Measurements from ENCODE around the gene GPR45.

The GPR45 gene

DNA sequence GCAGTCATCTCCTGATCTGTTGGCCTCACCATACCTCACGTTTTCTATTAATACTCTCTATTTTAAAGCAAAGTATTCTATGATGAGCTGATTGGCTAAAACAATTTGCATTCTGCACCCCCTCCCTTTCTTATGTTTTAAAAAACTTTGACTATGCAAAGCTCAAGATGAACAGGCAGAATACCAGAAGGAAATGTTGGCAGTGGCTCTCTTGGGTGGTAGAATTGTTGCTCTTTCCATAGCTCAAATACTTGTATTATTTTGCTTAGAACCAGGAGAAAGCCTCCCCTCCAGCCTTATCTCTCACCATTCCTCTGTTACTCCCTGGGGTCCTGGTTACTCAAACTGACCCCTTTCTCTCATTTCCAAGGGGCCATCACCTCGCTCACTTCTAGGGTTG is 14.4 kb downstream of the GPR45 start:
- no peak for DNase-seq

DNA sequence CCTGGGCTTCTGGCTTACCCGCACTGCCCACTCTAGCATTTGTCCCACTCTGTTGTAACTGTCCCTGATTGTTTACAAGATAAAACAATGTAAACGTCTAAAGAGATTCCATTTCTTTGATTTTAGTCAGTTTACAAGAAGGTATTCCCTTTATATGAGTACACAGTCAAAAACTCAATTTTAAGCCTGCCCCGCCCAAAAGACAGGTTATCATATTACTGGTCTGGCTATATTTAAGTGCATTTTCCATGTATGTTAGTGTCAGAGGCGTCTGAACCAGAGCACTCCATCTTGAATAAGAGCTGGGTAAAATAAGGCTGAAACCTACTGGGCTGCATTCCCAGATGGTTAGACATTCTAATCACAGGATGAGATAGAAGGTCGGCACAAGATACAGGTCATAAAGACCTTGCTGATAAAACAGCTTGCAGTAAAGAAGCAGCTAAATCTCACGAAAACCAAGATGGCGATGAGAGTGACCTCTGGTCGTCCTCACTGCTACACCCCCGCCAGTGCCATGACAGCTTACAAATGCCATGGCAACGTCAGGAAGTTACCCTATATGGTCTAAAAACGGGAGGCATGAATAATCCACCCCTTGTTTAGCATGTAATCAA is 15.0 kb downstream of the GPR45 start:
- no peak for DNase-seq

DNA sequence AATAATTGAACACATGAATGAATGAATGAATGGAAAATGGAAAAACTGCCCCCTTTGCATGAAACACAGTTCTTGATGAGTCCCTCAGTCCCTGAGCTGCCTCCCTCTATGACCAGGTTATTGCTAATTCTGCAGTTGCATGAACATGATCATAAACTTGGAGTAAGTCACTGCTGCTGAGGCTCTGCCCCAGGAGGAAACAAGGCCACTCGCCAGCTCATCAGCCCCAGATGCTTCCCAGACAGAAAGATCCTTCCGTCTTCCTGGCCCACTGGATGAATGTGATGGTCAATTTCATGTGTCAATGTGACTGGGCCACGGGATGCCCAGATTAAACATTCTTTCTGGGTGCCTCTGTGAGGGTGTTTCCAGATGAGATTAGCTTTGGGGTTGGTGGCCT is 16.4 kb downstream of the GPR45 start:
- DNase-seq: no peak

DNA sequence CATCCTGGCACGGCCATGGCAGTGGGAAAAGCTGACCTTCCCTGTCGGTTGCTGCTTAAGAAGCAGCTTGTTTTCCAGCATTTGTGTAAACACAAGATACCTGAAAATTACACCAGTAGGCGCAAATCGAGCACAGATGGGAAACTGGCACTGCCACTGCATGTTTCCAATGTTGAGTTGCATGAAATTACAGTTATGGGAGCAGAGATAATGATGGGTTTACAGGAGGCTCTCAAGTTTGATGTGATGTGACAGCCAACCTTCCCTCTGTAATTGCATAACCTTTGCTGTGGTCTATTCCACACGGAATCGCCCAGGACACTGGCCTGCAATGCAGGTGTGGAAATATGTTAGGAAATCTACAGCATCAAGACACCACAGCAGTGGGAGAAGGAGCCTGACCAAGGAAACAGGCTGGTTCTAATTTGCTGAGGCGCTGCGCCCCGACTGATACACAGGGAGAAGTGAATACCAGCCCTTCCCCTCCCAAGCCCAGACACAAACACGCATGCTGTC is 17.4 kb downstream of the GPR45 start:
- no peak for DNase-seq

DNA sequence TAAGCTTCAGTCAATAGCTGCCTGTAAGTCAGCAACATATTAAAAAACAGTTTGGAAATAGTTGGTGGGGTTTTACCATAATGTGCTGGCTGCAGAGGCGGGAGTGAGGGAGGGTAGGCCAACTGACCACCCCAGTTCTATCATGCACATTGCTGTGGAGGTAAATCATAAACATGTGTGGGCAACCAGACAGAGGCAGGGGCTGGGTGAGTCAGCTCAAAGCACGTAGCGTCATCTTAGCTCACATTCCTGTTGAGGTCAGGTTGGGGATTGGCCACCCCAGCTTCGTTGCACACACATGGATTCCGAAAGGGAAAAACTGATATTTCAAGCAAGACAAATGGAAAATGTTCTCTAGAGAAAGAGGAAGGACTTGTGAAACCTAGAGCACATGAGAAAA is 19.5 kb downstream of the GPR45 start:
- no peak for DNase-seq

DNA sequence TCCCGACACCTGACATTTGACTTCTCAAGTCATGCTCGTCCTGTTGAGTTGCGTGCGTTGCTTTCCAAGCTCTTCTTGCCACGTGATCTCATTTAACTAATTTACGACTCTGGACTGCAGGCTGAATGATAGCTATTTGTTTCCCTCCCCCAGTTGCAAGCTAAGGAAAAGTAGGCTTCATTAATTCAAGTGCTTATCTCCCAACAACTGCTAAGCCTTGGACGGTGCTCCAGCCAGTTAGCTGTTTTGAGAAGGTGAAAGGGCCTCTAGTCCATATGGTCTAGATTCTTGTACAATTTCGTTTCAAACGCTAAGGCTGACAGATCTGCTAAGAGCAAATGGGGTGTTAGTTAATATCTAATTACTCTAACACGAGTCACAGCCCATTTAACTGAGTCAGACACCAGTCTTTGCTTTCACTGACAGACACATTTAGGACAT is 21.1 kb downstream of the GPR45 start:
- DNase-seq: no peak

DNA sequence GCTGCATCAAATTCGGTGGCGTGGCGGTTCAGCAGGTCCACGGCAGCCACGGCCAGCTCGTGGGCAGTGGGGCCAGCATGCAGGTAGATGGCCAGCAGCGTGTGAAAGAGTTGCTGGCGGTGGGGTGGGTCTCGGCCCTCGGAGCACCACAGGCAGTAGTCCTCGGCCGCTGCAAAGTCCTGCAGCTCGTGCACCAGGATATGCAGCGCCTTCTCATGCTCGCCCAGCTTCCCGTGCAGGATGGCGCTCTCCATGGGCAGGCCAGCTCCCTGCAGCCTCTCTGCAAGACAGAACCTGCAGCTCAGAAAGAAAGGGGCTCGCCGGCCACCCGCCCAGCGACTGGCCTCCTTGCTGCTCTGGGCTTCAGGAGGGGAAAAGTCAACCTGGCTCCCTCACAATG is 27.9 kb downstream of the GPR45 start:
- no peak for DNase-seq

DNA sequence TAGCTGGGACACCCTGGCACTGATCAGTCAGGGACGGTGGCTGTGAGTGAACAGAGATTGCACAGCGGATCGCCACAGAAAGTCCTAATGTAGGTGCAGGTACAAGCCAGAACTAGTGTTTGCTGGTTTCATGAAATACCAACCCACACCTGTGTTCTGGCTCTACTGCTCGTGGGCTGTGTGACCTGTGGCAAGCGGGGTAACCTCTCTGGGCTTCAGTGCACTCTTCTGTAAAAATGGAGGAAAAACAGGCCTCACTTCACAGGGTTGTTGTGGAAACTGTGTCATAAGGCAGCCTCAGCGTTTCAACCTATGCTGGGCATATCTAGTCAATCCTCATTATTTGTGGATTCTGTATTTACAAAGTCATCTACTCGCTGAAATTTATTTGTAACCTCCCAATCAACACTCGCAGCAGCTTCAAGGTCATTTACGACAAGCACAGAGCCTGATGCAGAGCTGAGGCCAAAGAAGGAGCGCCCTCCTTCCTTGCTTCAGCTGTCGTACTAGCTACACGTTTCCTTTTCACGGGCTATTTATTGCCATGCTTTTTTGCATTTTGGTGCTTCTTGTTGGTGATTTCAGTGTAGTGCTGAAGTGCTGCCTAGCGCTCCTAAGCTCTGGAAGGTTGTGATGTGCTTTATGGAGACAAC is 30.0 kb downstream of the GPR45 start:
- DNase-seq: no peak

DNA sequence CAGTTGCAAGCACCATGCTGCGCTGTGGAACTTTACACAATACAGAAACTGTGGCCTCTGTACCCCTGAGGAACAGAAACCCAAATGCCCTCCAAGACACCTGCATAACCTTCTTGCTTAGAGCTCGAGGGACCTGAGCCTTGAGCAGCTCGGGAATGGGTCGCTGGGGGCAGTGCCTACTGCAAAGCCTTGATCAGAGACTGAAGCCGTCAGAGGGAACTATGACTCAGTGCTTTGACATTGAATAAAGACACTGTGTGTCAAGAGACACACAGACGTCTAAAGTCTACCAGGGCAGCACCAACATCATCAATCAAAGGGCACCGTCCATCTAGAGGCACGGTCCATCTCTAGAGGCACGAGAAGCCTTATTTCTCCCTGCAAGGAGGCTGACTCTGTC is 30.6 kb downstream of the GPR45 start:
- DNase-seq: no peak

DNA sequence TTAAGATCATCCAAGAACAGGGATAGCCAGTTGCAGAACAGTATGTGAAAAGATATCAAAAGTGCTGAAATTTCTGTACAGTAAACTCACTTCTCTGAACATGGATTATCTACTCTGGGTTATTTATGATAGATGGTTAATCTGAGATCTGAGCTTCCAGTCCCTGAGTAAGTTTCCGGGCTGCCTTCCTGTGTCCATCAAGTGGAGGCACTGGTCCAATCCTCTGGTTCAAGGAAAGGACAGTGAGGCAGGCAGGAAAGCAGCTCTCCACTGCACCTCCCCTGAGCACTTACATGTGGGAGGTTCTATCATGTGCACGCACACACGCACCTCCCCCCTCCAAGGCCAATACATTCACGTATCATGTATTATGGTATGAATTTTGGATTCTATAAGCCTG is 32.5 kb downstream of the GPR45 start:
- no peak for DNase-seq

DNA sequence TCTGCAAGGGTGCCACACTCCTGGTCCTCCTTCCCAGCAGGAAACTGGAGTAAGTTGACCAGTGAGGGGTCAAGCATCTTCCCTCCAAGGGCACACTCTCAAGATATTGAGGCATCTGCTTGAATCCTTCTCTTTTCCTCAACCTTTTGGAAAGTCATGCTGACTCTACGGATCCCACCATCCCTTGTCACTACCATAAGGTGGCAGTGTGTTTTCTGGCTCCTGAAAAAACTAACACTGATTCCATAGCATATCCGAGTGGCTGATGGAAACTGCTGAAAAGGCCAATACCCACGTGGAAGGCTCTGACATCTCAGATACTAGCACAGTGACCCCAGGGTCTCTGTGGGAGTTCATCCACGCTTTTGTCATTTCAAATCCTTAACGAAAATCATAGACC is 37.1 kb downstream of the GPR45 start:
- DNase-seq: no peak

DNA sequence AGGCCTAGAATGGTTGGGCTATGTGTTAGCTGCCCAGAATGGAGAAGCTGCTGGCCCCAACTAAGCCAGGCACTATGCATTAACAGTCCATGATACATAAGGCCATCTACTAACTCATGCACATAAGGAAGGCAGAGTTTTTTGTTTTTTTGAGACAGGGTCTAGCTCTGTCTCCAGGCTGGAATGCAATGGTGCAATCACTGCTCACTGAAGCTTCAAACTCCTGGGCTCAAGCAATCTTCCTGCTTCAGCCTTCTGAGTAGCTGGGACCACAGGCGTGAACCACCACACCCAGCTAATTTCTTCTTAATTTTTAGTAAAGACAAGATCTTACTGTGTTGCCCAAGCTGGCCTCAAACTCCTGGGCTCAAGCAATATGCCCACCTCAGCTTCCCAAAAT is 37.6 kb downstream of the GPR45 start:
- no peak for DNase-seq

DNA sequence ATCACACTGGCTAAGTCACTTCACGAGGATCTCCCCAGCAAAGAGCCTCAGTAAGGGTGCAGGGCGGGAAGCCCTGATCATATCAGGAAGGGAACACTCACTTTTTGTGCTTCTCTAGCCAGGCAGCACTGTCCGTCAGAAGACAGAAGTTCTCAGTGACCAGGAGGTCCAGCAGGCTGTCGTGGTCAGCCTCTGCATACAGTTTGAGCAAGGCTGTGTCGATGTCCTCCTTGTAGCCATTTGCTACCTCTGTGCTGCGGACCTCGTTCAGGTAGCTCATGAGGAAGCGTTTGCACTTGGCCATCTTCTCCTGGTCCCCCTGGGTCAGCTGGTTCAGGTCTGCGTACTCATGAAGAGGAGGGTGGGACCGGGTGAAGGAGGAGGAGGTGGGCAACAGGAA is 38.7 kb downstream of the GPR45 start:
- DNase-seq: no peak

DNA sequence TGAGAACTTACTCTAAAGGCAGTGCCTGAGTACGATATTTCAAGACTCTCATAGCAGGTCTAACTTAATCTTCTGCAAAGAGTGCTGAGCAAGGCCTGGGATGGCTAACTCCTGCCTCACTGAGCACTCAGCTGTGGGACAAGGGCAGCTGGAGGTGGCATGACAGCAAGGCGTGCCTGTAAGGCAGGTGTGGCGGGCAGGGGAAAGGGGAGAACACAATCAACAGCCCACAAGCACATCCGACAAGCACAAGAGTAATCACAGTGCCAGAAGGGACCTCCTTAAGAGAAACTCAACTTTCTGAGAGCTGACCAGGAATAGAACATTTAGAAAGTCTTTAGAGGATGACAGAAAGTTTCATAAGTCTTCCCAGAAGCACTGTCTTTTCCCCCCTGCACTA is 42.0 kb downstream of the GPR45 start:
- no peak for DNase-seq

DNA sequence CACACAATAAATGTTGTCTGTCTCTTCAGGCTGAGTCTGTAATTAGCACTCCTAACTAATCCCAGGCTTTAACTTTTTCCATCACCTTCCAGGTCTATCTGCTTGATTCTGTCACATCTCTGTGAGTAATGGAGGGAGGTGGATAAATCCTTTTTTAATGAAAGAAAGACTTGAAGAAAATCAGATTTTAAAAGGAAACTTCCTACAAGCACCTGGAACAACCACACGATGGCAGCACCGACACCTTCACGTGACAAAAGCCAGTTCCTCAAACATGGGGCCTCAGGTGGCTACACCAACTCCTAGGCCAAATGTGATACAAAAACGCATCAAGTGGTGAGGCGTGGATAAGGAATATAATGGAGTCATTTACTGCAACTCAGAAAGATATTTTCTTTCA is 46.1 kb downstream of the GPR45 start:
- DNase-seq: no peak

DNA sequence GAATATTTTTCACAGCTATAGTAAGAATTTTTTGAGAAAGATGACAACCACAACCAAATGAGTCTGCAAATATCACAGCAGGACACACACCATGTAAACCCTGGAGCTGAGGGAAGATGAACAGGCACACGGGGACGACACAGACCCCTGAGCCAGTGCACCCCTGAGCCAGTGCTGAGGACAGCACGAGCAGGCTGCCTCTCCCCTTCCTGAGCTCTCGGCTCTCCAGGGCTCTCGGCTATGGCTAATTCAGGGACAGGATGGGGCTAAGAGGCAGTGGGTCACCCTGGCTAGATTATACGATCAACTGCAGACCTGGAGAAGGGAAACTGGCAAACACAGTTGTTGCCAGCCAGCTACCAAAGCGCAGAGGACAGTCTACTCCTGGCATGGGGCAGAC is 46.6 kb downstream of the GPR45 start:
- no peak for DNase-seq

DNA sequence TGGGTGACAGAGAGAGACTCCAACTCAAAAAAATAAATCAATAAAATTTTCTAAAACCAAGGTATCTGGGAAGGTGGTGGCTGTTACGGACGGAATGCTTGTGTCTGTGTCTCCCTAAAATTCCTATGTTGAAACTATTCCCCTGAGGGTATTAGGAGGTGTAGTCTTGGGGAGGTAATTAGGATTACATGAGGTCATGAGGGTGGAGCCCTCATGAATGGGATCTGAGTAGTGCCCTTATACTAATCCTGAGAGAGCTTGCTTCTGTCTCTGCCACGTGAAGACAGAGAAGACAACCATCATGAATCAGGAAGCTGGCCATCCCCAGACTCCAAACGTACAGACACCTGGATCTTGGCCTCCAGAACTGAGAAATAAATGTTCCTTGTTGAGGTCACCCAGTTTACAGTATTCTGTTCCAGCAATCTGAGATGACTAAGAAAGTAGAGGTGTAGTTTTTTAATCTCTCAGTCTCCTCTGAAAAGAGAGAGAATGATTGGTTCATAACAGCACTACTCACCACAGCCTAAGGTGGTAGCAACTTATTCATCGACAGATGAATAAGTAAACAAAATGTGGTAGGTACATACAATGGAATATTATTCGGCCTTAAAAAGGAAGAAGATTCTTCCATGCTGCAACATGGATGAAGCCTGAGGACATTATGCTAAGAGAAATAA is 49.6 kb downstream of the GPR45 start:
- DNase-seq: no peak

DNA sequence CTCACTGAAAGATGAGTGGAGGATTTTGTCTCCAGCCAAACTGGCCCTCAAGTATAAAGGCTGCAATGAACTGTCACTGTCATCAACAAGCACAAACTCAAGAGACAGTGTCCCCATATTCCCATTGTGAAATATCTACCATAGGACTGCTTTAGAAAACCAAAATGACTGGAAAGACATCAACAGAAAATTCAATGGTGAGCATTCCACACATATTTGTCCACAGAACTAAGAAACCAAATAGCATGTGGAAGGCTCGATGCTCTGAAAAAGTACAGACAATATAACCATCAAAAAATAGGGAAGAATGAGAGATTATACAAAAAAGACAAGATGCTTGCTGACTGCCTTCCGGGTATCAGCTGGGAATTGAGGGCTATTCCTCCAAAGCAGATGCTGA is 50.4 kb downstream of the GPR45 start:
- DNase-seq: no peak

All from activated CD8-positive, alpha-beta memory T cell treated with anti-CD3 and anti-CD28 coated beads for 24 hours (primary cell).